NCI-H146 treated with DMSO at 0.1 percent for 48 hours (cell line): ENCODE results near the gene C2CD2.

ENCODE experiments used
- DNase-seq: peaks from one replicate; lab custom pipeline; 2025; ENCODE audit not compliant: unreplicated experiment; lab: John Stamatoyannopoulos, UW

Gene C2CD2

DNA sequence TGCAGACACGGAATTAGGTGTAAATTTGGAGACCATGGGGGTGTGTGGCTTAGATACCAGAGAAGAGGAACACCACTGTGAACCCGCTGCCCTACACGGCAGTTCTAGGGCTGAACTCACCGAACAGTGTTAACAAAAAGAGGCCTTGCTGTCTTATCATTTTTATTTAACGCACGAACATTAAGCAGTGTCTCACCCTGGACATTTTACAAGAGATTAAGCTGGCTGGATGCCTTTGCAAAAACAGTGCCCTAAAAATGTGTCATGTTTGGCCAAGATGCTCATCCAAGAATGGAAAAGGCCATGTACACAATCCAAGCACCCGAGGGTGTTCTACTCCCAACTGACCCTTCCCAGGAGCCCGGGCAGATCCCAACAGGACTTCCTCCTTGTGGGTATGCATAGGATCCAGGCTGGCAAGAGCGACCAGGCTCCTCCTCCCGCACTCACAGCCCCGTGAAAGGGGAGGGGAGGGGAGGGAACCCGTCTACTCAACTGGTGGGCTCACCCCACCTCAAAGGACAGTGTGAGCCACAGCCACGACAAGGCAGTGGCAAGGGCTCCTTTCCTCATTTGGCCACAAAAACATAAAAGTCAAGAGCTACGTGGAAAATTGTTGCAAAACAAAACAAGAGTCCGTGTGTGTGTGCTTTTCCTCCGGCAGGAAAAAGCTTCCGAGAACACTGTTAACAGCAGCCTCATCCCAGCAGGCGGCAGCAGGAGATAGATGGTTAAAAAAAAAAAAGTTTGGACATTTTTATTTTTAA is 20.3 kb downstream of the C2CD2 start:
- DNase-seq, result no peak

DNA sequence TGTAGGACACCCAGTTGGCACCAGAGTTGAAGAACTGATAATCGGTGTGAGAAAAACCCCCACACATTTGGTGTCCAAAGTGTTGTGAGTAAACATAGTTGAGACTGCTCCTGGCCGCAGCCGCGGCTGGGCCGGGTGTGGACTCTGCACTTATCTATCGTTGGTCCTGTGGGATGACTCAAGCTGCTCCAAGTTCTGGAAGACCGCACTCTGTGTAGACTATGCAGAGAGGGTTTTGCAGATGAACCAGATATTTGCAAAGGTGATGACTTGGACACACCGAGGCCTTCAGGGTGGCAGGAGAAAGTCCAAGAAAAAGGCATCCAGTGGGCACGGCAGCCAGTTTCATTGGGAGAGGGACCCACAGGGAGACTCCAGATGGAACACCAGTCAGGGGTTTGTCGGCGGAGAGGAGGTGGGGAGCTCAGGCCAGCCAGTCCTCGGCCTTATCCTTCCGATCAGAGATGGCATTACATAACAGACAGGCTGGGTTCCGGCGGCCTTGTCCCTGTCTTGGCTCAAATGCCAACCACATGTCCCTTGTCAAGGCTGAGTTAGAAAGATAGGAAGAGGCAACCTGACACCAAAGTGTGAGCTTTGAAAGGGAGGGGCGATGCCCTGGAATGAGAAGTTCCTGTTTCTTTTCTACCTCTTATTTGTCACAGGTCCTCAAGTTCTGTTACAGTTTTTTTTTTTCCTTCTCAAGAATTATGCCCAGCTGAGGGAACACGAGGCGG is 21.1 kb downstream of the C2CD2 start:
- DNase-seq, result no peak

DNA sequence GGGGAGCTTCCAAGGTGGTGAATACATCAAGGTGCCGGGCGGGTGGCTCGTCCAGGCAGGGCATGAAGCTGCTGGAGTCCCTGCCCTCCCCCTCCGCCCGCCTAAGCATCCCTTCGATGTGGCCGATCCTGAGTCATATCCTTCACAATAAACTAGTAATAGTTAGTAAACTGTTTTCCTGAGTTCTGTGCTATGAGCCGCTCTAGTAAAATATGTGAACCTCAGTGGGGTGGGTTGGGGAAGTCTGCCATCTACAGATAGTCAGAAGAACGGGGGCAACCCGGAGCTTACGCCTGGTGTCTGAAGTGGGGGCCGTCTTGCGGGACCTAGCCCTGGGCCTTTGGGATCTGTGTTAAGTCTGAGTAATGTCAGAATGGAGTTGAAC is 21.6 kb downstream of the C2CD2 start:
- DNase-seq, result no peak

DNA sequence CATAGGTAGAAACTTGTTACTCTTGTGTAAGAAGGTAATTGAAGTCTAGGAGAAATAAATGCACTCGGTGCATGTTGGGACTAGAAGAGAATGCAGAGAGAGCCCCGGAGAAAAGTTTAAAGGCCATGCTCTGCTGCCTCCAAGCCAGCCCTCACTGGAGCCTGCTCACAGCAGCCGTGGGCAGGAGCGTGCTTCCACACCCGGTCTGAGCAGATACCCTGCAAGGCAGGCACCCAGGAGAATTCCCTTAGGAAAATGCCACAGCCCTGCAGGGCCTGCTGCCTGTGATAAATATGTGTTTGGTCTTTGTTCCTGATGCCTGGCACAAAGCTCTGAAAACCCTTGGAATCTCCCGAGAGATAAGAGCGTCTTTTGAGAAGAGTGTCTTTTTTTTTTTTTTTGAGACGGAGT is 22.8 kb downstream of the C2CD2 start:
- DNase-seq, result no peak

DNA sequence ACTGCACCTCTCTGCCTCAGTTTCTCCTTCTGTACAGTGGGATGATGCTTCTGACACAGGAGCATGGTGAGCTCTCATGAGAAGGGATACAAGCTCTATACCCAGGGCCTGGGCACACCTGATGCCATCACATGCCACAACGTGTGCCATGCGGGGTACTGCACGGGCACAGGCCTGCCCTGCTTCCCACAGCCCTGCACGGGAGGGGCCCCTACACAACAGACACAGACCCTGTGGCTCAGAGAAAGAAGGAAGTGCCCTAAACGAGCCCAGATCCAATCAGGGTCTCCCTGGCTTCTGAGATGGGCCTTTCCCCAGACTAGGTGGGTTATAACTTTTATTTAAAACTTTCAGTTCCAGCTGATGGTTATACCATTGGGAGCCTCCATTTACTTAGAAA is 24.6 kb downstream of the C2CD2 start:
- no peak for DNase-seq

DNA sequence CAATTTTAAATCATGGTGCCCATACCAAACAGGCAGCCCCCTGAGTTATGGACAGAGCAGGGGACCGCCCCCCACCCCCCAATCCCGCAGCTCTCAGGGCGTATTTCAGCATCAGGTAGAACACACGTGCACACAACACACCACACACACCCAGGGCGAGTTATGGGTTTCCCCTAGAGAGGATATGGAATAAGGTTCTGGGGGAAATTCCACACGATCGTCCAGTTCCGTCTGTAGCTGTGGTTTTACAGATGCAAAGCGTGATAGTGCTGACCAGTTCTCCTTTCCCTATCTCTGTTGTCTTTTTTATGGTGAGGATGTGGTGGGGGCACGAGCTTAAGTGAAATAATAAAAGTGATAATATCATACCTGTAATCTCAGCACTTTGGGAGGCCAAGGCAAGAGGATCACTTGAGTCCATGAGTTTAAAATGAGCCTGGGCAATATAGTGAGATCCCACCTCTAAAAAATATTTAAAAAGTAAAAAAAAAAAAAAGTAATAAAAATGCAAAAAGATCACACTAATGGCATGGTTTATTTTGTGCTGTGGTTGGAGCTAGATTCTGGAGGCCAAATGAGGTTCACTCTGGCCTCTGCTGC is 25.1 kb downstream of the C2CD2 start:
- DNase-seq, result no peak

DNA sequence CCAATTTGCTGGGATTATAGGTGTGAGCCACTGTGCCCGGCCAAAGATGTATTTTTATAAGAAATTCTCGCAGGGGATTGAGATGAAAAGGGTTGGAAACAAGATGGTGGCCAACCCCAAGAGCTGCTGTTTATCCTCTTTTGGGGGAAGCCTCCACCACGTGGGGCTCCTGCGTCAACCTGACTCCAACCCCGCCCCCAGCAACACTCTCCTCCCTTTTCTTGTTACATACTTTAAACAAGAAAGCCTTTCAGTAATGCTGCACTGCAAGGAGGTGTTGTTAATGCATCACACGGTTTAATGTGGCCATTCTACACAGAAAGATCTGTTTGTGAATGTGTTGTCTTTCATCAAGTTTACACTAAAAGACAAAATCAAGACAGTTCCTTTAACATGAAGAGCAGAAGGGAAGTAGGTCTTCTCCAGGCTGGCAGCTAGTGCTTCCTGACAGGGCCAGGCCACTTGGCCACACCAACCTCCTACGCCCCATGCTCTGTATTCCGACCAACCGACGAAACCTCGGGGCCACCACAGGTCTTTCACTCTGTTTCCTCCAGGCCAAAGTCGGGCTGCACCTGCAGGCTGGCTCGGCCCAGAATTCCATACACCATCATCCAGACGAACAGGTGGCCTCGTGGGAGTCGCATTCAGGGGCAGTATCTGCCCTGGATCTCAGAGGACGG is 25.9 kb downstream of the C2CD2 start:
- no peak for DNase-seq

DNA sequence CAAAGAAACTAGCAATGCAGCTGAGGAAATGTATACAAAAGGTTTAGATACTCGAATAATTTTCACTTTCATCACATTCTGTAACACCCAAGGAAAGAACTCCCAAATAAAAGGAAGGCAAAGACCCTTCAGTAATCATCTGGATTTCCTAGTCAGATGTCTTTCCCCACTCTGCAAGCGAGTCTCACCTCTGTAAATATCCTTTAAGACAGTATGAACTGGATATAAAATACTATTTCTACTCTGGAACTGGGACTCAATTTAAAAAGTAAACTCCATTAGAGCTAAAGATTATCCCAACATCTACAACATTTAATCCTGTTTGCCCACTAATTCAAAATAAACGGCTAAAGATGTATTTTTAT is 27.0 kb downstream of the C2CD2 start:
- no peak for DNase-seq

DNA sequence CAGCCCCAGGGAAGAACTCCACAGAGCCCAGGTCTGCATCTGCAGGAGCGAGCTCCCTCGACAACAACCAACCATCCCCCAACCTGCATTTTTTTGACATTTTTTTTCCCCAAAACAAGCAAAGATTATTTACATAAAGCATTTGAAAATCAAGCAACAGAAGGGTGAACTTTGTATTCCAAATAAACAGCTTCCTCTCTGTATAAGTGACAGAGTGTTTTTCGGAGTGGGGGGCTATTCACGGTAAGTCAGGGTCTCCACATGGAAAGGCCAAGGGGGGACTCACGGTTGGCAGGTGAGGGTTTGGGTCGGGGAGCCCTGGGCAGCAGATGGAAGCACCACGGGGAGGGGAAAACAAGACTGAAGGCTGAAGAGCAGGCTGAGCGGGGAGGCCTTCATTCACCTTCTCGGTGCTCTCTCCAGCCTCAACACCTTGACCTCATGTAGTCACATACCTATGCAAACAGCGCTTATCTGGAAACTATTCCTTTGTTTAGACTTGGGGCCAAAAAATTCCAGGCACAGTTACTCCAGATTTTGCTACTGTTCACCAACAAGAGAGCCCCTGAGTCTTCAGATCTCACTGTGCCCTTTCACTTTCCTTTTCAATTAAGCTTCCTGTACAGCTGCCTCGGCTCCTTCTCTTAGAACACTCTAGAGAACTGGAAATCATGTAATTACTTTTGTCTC is 27.6 kb downstream of the C2CD2 start:
- no peak for DNase-seq

DNA sequence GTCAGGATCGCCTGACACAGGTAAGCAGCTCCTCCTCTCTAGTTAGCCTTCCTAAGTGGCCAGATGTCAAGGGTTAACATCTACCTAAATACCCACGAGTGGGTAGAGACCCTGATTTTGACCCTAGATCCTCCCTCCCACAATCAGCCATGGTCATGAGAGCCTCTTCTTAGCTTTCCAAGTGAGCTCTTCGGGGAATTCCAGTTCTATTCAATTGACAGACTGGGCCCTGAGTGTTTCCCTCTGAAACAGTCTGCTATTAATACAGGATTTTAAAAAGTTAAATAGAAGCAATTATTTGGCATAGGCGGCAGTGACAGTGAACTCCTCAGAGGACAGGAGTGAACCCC is 28.1 kb downstream of the C2CD2 start:
- DNase-seq, result no peak

DNA sequence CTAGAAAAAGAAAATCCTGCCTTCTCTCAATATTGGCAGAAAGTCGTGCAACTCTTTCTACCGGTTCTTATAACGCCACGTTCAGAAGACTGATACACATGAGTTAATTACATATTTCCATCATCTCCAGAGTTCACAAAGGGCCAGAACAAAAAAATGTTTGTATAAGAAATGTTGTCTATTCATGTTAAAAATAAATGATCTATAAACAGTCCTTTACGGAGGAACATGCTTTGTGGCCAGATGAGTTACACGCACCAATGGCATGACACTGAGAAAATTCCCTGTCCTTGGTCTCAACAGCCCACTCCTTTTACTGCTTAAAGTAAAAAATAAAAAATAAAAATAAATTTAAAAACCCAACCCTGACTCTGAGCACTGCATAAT is 29.5 kb downstream of the C2CD2 start:
- DNase-seq, result no peak

DNA sequence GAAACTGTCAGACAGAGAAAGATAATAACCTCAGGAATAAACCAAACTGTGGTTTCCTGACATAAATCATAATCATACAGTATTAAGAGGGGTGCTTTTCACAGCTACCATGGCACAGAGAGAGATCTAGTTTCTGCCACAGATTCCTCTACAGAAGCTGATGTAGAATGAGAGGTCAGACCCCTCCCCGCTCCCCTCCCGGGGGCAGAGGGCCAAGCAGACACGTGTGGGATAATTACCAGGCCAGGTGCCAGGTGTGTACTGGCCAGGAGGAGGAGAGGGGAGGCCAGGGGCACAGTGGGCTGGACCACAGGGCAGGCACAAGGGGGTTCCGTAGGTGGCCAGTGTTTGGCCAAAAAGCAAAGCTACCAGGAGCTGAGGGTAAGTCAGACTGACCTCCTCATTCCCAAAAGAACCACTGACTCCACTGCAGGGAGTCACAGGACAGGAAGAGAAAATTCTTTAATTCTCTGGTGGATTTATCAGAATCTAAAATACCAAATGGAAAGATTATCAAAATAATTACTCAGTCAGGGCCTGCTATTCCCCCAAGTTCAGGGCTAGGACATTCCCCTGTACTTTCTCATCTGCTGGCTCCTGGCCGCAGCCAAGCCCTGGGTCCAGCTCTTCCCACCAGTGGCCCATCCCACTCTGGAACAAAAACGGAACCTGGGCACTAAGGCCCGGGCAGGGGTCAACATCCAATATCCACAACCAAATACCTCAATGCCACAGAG is 30.0 kb downstream of the C2CD2 start:
- DNase-seq, result no peak

DNA sequence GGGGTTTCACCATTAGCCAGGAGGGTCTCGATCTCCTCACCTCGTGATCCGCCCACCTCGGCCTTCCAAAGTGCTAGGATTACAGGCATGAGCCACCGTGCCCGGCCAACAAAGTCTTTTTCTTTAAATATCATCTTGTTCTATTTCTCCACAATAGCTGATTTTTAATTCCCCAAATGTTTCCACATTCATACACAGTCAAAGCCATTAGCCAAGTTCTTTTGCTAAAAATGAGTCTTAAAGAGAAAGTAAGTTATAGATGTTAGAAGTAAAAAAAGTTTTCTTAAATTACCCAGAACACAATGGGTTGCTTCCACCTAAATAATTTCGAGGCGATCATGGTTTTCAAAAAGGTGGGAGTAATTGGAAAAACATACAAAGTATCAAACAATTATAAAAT is 30.6 kb downstream of the C2CD2 start:
- no peak for DNase-seq

DNA sequence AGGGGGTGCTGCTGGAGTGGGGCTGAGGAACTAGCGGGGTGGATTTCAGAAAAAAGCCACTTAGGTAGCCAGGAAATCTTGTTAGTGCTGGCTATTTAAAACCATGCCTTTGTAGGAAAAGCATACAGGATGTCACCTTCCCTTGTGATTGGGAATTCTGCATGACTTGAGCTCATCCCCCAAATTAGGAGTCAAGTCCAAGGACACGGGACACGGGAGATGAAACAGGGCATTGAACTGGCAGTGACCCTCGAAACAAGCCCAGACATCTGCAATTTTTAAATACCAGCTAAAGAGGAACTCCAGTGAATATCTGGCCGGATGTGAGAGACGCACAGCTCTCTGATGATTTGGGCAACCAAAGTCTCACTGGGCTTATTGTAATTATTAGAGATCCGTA is 32.8 kb downstream of the C2CD2 start:
- DNase-seq, result no peak

DNA sequence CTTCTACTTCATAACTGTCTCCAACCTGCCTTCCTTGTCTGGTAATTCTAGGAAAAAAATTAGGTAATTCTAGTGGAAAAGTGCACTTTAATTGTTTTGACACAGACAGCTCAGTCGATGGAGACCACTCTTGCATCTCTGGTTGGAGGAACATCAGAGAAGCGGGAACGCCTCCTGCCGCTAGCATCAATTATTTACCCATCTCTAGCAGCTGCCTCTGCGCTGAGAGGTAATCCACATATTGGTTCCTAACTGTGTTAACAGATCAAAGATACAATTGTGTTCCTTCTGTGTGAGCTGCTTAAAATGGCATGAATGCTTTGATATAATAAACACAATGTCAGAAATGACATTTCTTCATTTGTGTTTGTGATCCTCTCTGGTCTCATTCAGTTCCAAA is 33.3 kb downstream of the C2CD2 start:
- DNase-seq, result no peak

DNA sequence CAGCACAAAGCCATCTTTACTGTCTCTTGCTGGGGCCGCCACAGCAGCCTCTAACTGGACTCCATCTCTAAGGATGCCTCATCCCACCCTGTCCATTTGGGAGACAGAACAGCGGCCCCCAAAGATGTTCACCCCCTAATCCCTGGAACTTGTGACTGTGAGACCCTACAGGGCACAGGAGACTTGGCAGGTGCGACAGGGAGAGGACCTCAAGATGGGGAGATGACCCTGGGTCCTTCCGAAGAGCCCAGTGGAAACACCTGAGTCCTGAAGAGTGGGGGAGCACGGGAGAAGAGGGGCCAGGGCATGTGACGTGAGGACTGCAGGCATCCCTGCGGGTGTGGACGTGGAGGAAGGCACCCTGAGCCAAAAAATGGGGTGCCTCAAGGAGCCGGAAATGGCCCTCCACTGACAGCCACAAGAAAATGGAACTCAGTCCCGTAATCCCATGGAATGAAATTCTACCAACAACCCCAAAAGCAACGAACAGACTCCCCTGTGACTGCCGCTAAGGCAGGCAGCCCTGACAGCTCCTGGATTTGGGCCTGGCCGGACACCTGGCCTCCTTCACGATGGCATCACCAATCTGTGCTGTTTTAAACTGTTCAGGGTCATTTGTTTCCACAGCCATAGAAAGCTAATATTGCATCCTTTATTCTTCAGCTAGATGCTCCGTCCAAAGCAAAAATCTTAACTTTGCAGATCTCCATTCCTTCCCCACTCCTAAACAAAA is 34.0 kb downstream of the C2CD2 start:
- no peak for DNase-seq

DNA sequence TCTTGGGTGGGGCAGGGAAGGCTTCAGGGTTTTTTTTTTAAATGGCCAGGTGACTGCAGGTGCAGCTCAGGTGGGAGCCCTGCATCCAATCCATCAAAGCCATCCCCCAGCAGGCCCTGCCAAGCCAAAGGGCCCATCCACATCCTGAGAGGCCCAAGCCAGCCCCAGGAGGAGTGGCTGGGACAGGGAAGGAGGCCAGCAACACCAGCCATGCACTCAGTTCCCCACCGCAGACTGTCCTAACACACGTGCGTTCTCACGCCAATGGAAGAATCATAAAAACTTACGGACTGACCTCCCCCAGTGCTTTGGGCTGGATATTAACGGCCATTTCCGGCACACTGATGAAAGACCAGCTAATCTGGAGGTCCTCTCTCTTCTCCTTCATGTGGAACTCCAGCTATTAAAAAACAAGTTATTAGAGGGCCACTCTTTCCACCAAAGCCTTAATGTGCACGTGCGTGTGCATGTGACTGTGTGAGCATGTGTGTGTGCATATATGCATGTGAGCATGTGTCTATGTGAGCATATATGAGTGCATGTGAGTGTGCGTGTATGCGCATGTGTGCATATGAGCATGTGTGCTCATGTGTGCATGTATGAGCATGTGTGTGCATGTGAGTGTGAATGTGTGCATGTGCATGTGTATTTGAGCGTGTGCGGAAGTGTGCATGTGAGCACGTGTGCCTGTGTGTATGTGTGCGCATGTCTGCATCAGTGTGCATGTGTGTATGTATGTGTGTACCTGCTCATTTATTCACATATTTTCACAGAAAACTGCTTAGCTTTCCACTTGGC is 35.1 kb downstream of the C2CD2 start:
- DNase-seq, result no peak

DNA sequence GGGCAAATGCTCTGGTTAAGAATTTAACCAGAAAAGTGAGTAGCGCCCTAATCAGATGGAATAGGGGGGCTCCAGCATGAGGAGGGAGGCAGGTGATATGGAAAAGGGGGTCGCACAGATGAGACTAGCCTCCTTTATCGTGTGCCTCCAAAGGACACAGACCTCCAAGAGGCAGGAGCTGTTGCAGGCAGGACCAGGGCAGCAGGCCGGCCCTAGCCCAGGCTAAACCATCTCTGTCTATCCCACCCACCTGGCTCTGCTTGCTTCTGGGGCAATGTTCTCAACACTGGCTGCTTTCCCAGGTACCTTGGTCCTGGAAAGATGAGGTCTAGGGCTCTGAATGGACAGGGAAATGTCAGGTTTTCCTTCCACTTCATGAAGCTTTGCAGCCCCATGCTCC is 36.3 kb downstream of the C2CD2 start:
- no peak for DNase-seq

DNA sequence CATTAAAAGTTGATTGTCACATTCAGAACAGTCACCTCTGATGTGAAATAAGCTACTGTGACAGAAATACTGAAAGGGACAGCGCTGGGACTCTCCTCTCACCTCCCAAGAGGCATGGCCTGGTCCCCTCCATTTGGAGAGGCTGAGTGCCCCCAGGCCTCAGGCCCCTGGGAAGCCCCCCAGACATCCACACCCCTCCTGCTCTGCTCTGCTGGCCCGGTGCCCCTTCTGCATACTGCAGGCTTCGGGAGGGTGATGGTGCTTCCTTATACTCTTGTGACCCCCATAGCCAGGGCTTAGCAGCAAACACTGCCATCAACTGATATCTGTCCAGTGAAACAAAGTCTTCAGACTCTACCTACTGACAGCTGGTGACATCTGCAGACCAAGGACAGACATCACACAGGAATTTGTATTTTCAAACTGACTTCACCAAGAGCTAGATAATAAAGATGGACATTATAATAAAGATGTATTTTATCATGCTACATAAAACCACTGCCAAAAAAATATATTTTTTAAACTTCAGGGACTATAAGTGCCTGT is 36.9 kb downstream of the C2CD2 start:
- DNase-seq, result no peak
